Peyer's patch (tissue), 4 donors: Measurements from ENCODE around the gene ENTPD6. TPM values are rescaled to one million over a fixed set of nuclear protein-coding genes. Genes with fewer than 3 reads are reported as not detected.
"Not testable (repeated sequence)": the region's sequence is repeated elsewhere in the genome, so short reads cannot be mapped to it uniquely, and the experiment has no call there.

Source experiments
- DNase-seq, 3 donors: peaks; one replicate each; pipeline ENCODE4 v3.0.0-alpha.2; 2017 to 2019
- H3K27ac ChIP-seq, 4 donors: fragments of 200-600 bp; sonication (generic); one replicate each; pipeline ENCODE4 v1.5.1; 2016 to 2019
- H3K27me3 ChIP-seq, 2 donors: fragments of 200-600 bp; sonication (generic); one replicate each; pipeline ENCODE4 v1.5.1; 2019
- H3K36me3 ChIP-seq, 3 donors: fragments of 200-600 bp; sonication (generic); one replicate each; pipeline ENCODE4 v1.5.1; 2016 to 2019
- H3K4me1 ChIP-seq, 4 donors: fragments of 200-600 bp; sonication (generic); one replicate each; pipeline ENCODE4 v1.5.1; 2016 to 2019
- H3K4me3 ChIP-seq, 4 donors: fragments of 200-600 bp; sonication (generic); 1 replicate in 3 of 4; 2 replicates in 1 of 4; pipeline ENCODE4 v1.5.1; 2016 to 2019; ENCODE audit warnings: mild to moderate bottlenecking in 1 of 4
- H3K9me3 ChIP-seq, 4 donors: fragments of 200-600 bp; sonication (generic); one replicate each; pipeline ENCODE4 v1.5.1; 2016 to 2019; ENCODE audit warnings: mild to moderate bottlenecking in 1 of 4
- POLR2A ChIP-seq, 2 donors: fragments of 450-650 bp; IDR thresholded peaks; one replicate each; pipeline ENCODE4 v1.5.1; 2017; ENCODE audit warnings: antibody characterized with exemption in 2 of 2, mild to moderate bottlenecking in 2 of 2, moderate library complexity in 2 of 2
- total RNA-seq, 4 donors: library from RNA; depleted of rRNA; stranded (reverse); fragments of >200 nt; gene quantifications; one replicate each; pipeline ENCODE4 v1.1.0, GENCODE V29; 2016
- TF ChIP-seq, protein P1 (sequence below), 6 experiments: fragments of 450-650 bp in 4 of 6; fragments of 200-600 bp in 2 of 6; sonication (generic) in 1 of 6; IDR thresholded peaks; one replicate each; pipeline ENCODE4 v1.5.1; 2017 to 2019; ENCODE audit warnings: antibody characterized with exemption in 6 of 6, mild to moderate bottlenecking in 3 of 6, moderate library complexity in 1 of 6

The ENTPD6 gene
- total RNA-seq, 4 donors from 2014 or later = 122 to 248 (median 213) TPM

DNA sequence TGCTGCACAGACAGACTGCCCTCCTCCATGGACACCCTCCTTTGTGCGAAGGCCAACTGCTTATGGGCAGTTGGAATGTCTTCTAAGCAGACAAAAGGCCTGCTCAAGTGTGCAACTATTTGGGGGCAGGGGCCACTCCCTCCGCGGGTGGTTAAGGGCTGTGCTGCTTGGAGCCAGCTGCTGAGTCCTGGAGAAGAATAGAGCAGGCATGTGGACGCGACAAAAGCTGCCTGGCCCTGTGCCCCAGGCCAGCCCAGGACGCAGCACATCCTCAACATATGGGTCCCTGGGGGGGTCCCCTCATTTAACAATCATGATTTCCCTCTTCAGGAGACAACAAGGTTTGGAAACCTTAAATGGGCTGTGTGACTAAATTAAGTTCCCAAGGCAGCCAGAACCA lies 45.5 kb upstream of the ENTPD6 start:
- H3K9me3 ChIP-seq = no peaks in the 10 kb centered on the region
- no peak overlapping the region for H3K27ac ChIP-seq
- H3K4me3 ChIP-seq = no peak overlapping the region
- no peaks in the 10 kb centered on the region for H3K27me3 ChIP-seq
- peaks cover 0 to 12% (median 0%) of the 10 kb centered on the region in 4 donors for H3K4me1 ChIP-seq
- DNase-seq = no peak
- H3K36me3 ChIP-seq = no peaks in the 10 kb centered on the region
- TF ChIP-seq POLR2A (IDR thresholded peaks at IDR 0.05) = no peak
- TF ChIP-seq, protein P1, sequence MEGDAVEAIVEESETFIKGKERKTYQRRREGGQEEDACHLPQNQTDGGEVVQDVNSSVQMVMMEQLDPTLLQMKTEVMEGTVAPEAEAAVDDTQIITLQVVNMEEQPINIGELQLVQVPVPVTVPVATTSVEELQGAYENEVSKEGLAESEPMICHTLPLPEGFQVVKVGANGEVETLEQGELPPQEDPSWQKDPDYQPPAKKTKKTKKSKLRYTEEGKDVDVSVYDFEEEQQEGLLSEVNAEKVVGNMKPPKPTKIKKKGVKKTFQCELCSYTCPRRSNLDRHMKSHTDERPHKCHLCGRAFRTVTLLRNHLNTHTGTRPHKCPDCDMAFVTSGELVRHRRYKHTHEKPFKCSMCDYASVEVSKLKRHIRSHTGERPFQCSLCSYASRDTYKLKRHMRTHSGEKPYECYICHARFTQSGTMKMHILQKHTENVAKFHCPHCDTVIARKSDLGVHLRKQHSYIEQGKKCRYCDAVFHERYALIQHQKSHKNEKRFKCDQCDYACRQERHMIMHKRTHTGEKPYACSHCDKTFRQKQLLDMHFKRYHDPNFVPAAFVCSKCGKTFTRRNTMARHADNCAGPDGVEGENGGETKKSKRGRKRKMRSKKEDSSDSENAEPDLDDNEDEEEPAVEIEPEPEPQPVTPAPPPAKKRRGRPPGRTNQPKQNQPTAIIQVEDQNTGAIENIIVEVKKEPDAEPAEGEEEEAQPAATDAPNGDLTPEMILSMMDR (IDR thresholded peaks at IDR 0.05) = no peak

DNA sequence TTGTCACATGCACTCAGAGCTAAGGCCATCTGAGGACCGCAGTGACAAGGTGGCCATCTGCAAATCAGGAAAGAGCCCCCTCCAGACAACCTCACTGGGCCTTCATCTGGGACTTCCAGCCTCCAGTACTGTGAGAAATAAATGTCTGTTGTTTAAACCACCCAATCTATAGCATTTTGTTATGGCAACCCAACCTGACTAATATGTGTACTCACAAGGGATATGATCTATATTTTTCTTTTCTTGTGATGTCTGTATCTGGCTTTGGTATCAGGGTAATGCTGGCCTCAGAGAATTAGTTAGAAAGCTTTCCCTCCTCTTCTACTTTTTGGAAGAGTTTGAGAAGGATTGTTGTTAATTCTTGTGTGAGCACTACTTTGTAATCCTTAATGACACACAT lies 37.5 kb upstream of the ENTPD6 start:
- H3K4me1 ChIP-seq = no peaks in the 10 kb centered on the region
- H3K36me3 ChIP-seq = no peaks in the 10 kb centered on the region
- no peak overlapping the region for H3K4me3 ChIP-seq
- DNase-seq = no peak
- H3K27ac ChIP-seq = no peak overlapping the region
- no peaks in the 10 kb centered on the region for H3K9me3 ChIP-seq
- no peaks in the 10 kb centered on the region for H3K27me3 ChIP-seq
- no peak for TF ChIP-seq POLR2A (IDR thresholded peaks at IDR 0.05)
- TF ChIP-seq, protein P1 (IDR thresholded peaks at IDR 0.05) = no peak

DNA sequence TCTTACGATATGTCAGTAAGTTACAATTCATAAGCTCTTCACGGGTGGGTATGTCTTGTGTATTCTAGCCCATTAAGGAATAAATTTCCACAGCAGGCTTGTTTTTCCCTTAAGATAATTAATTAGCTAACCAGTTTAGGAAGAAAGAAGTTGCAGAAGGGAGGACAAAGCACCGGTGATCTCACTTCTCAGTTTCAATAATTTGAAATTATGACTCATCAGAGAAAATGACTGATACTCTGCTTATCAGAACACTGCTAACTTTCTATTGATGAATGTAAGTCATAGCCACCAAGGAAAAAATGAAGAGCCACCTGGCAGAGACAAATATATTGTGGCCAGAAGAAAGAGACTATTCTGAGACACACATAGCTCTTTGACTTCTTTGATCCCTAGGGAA lies 35.0 kb upstream of the ENTPD6 start:
- TF ChIP-seq, protein P1 (IDR thresholded peaks at IDR 0.05) = no peak
- no peak for TF ChIP-seq POLR2A (IDR thresholded peaks at IDR 0.05)
- DNase-seq = no peak
- peaks cover 0 to 3% (median 0%) of the 10 kb centered on the region in 4 donors for H3K9me3 ChIP-seq
- no peak overlapping the region for H3K27ac ChIP-seq
- no peaks in the 10 kb centered on the region for H3K4me1 ChIP-seq
- H3K27me3 ChIP-seq = no peaks in the 10 kb centered on the region
- no peak overlapping the region for H3K4me3 ChIP-seq
- no peaks in the 10 kb centered on the region for H3K36me3 ChIP-seq

DNA sequence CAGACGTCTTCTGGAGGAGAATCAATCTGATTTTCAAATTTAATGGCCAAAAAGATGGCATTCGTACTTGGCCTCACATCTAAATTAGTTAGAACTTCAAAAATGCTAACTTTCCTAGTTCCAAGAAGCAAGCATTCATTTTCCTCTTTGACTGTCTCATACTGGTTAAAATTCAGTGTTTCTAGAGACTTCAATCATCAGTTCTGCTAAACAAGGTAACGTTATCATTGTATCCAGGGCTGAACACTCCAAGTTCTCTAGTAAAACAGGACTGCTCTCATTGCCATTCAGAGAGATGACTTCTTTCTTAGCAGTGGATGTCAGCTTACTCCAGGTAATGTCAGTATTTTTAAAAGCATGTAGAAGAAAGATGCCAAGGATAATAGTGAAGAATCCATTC lies 34.6 kb upstream of the ENTPD6 start:
- no peak for DNase-seq

DNA sequence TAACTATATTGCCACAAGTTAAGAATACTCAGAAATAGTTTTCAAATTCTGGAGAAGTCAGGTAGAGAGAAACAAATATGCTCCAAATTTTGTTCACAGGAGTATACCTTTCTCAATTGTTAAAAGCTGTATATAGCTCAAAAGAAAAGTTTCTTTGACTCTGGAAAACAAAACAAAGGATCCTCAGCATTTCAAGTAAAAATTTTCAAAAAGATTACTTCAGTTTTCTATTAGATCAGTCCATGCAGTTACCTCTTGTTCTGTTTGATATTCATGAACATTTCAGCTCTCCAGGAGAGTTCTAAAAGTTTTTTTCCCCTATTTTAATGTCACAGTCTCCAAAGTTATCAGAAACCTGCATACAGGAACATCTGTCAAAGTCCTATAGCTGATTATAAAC lies 30.4 kb upstream of the ENTPD6 start:
- no peak for DNase-seq
- peaks cover 0 to 3% (median 0%) of the 10 kb centered on the region in 4 donors for H3K9me3 ChIP-seq
- no peak for TF ChIP-seq POLR2A (IDR thresholded peaks at IDR 0.05)
- TF ChIP-seq, protein P1 (IDR thresholded peaks at IDR 0.05) = no peak
- no peak overlapping the region for H3K27ac ChIP-seq
- no peaks in the 10 kb centered on the region for H3K36me3 ChIP-seq
- H3K4me1 ChIP-seq = no peaks in the 10 kb centered on the region
- H3K27me3 ChIP-seq = no peaks in the 10 kb centered on the region
- no peak overlapping the region for H3K4me3 ChIP-seq

More for the DNA sequence above, 34.6 kb upstream of the ENTPD6 start:
- no peak overlapping the region for H3K4me3 ChIP-seq
- H3K27me3 ChIP-seq = no peaks in the 10 kb centered on the region
- no peak for TF ChIP-seq POLR2A (IDR thresholded peaks at IDR 0.05)
- TF ChIP-seq, protein P1 (IDR thresholded peaks at IDR 0.05) = no peak
- H3K4me1 ChIP-seq = no peaks in the 10 kb centered on the region
- peaks cover 0 to 3% (median 0%) of the 10 kb centered on the region in 4 donors for H3K9me3 ChIP-seq
- H3K36me3 ChIP-seq = no peaks in the 10 kb centered on the region
- H3K27ac ChIP-seq = no peak overlapping the region

DNA sequence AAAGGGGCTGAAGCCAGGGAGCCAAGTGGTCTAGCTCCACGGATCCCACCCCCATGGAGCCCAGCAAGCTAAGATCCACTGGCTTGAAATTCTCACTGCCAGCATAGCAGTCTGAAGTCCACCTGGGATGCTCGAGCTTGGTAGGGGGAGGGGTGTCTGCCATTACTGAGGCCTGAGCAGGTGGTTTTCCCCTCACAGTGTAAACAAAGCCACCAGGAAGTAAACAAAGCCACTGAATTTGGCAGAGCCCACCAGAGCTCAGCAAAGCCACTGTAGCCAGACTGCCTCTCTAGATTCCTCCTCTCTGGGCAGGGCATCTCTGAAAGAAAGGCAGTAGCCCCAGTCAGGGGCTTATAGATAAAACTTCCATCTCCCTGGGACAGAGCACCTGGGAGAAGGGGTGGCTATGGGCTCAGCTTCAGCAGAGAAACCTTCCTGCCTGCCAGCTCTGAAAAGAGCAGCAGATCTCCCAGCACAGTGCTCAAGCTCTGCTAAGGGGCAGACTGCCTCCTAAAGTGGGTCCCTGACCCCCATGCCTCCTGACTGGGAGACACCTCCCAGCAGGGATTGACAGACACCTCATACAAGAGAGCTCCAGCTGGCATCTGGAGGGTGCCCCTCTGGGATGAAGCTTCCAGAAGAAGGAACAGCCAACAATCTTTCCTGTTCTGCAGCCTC lies 29.3 kb upstream of the ENTPD6 start:
- H3K27me3 ChIP-seq, H3K4me3 ChIP-seq, H3K9me3 ChIP-seq, H3K4me1 ChIP-seq, H3K36me3 ChIP-seq, H3K27ac ChIP-seq, DNase-seq: not testable (repeated sequence)
